T-helper 1 cell (primary cell): Measurements from ENCODE around the gene MALT1.
A peak's percentile ranks its signal among the peaks of the same experiment; 100 is the strongest.

Source experiments
- DNase-seq, 5 donors: peaks; one replicate each; pipeline ENCODE4 v3.0.0-alpha.2; 2012 to 2020

Gene MALT1

DNA sequence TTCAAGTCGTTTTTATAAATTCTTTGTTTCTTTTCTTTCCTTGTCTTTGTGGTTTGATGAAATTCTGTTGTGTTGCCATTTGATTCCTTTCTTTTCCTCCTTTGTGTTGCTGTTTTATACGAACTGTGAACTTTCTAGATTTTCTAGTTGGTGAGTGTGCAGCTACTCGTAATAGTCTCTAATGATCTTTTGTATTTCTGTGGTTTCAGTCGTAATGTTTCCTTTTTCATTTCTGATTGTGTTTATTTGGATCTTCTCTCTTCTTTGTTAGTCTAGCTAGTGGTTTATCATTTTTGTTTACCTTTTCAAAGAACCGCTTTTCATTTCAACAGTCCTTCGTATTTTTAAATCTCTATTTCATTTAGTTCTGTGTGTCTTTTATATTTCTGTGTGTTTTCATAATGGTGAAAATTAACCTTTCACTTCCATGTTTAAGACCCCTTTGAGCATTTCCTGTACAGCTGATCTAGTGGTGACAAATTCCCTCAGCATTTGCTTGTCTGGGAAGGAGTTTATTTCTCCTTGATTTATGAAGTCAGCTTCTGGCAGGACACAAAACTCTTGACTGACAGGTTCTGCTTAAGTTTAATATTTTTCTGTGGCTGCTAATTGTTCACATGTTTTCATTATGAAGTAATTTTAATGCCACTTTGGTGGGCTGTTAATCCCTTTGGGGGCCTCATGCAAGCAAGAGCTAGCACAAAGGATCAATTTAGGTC, 16.2 kb upstream of the MALT1 start:
- DNase-seq: no peak

DNA sequence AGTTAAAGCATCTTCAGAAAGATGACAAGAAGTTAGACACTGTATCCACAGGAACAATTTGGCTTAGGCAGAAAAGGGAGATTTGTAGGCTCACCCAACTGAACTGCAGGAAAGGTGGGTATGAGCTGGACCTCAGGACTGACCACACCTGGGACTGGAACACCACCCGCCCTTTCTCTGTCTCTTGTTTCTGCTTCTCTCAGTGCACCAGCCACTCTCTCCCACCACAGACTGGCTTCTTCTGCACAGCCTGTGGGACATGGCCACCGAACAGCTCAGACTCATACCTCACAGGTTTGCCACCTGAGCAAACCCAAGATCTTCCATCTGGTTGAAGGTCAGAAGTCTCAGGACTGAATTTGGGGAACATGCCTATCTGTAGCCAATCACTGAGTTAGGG, 14.2 kb upstream of the MALT1 start:
- DNase-seq: no peak

DNA sequence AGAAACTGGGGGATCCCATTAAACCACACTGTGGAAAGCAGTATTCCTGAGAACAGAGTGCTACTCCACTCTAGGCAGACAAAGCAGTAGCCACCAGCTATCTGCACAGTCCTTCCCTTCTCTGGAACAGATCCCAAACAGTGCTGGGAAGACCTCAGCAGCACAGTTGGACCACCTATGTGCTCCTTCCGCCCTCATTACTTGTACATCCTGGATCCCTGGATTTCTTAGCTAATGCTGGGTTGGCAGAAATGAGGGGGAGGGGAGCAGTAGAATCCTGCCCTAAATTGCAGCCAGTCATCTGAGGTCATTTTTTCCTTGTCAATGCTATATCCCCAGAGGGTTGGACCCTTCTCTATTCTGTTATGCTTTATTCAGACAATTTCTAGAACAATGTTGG, 13.8 kb upstream of the MALT1 start:
- no peak for DNase-seq

DNA sequence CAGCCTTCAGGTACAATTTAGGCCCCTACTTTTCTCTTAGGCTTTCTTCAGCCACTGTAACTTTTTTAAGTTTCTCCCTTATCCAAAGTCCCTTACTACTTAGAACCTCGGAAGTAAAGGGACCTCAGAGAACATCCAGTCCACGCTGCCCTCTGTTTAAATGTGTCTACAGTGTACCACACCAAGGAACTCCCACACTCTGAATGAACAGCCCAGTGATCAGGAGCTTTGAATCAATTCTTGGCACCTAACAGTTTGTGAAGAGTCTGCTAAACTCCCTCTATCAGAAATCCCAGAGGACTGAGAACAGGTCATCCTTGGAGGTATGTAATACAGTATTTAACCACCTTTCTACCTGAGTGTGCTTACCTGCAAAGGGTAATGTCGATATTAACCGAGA, 11.6 kb upstream of the MALT1 start:
- DNase-seq: no peak

DNA sequence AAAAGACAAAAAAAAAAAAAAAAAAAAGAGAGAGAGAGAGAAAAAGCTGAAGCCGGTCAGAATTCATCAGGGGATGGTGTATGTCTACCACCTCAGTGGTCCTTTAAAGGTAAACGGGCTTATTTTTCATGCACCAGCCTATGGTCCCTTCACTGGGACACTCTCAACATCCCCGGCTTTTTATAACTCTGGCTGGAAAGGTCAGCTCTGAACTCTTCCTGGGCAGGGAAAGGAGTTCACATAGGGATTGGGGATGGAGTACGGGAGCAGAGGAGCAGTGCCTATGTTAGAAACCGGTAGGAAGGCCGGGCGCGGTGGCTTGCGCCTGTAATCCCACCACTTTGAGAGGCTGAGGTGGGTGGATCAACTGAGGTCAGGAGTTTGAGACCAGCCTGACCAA, 10.3 kb upstream of the MALT1 start:
- no peak for DNase-seq

DNA sequence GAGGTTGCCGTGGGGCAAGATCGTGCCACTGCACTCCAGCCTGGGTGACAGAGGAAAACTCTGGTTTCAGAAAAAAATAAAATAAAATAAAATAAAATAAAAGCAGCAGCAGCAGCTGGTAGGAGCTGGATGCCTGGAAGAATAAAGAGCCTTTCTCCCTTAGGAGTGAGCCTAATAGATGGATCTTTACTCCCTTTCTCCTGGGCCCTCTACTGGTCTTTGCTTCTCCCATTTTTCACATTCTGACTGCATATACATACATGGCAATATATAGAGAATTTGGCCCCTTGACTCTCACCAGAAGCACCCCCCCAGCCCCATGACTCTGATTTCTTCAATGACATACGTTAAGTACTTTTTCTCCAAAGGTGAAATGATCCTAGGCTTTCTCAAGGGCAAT, 9.8 kb upstream of the MALT1 start:
- no peak for DNase-seq

DNA sequence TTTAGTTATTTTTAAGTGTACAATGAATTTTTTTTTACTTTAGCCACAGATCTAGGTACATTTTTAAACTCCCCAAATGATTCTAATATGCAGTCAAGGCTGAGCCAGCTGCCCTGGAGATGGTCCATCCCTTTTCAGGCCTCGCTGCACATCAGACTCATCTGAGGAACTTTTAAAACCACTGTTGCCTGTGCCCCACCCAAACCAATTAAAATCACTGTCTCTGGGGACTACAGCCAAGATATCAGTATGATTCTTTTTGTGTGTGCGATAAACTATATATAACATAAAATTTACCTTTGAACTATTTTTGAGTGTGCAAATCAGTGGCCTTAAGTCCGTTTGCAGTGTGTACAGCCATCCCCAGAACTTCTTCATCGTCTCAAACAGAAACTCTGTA, 9.1 kb upstream of the MALT1 start:
- DNase-seq: no peak

DNA sequence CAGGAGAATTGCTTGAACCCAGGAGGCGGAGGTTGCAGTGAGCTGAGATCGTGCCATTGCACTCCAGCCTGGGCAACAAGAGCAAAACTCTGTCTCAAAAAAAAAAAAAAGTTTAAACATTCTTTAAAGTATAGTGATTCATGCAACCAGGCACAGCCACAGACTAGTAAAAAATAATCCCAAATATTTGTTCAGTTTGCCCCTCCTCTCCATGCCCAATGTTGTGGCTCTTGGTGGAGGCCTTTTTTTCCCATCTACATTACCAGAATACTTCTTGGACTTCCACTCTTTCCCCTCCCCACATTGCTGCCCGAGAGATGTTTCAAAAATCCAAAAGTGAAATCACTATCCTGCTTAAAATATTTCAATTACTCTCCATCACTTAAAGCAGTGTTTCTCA, 5.1 kb upstream of the MALT1 start:
- DNase-seq: no peak

DNA sequence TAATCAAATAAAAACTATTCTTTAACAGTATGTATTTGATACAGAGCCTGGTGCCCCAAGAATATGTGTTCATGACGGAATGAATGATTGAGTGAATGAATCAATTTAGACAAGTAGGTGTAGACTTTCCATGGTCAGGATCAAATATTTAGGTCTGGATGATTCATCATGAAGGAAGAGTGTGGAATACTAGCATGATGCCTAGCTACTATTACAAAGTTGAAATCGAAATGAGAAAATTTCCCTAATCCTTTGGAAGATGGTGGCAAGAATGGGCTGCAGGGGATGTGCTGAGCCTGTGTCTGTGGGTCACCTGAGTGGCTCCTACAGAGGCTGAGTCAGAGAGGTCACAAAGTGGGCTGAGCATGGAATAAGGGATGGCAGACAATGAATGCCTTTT, 3.1 kb upstream of the MALT1 start:
- no peak for DNase-seq

DNA sequence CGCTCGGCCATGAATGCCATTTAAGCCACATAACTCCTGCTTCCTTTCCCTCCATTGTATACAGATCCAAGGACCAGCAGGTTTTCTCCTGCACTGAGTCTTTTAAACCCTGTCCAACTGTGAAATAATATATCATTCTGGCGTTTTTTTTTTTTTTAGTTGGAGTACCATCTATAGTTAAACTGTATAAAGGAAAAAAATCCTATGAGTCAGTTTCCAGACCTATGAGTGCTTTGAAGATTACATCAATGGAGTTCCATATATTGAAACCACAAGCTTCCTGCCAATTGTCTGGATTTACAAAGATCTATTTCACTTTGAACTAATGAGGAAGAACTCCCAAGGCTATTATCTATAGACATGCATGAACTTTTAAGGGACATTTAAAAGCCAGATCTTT, 2.4 kb upstream of the MALT1 start:
- no peak for DNase-seq

DNA sequence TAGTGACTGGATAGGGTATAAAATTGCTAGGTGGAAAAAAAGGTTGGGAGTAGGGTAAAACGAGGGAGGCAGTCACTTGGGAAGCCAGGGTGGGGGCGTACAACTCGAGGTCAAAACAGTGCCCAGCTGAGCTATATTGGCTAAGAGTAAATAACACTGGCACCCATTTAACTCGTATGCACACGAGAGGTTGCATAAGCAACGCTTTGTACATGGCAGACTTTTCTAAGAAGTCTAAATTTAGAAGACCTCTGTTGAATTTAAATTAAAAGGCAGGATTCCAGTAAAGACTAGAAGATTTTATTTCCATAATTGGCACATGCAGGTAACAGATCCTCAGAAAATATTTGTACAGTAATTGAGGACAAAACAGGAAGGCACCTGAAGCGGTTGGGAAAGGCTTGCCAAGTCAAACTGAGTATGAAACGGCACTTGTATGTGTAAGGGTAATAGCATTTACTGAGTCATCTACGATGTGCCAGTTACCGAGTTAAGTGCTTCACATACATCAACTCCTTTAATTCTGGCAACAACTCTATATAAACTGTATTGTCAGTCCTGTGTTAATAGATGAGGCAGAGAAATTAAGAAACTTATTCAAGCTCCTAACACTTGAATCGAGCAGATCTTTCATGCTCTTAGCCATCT, 1.4 kb upstream of the MALT1 start:
- DNase-seq: peak in 1 of 5 donors; percentile 67

DNA sequence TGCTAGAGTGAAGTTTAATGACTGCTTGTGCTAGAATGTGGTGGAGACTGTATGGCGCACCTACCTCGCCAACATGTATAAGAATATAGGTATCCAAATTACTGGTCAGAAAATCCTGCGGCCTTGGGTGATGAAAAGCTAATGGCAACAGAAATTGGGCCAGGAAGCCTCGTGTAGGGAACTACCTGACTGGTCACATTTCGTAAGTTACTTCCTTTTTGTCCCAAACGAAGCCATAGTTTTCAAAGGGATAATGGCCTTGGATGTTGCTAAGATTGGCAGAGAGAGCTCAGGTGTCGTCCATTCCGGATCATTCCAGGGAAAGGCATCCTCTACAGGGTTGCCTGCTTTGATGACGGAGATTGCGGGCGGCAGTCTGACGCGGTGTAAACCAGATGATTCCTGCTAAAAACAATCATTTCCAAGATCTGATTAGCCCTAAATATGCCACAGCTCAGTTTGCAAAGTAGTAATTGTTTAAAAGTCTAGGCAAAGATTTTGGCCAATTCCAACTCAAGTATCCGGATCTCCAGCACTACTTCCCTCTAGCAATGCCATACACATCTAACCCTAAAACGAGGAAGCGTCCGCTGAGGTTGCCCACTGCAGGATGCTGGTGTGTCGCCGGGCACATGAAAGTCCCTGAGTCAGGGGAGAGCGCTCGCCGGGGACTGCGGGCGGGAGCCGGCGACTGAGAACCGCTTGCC, 708 bp upstream of the MALT1 start:
- DNase-seq: no peak

DNA sequence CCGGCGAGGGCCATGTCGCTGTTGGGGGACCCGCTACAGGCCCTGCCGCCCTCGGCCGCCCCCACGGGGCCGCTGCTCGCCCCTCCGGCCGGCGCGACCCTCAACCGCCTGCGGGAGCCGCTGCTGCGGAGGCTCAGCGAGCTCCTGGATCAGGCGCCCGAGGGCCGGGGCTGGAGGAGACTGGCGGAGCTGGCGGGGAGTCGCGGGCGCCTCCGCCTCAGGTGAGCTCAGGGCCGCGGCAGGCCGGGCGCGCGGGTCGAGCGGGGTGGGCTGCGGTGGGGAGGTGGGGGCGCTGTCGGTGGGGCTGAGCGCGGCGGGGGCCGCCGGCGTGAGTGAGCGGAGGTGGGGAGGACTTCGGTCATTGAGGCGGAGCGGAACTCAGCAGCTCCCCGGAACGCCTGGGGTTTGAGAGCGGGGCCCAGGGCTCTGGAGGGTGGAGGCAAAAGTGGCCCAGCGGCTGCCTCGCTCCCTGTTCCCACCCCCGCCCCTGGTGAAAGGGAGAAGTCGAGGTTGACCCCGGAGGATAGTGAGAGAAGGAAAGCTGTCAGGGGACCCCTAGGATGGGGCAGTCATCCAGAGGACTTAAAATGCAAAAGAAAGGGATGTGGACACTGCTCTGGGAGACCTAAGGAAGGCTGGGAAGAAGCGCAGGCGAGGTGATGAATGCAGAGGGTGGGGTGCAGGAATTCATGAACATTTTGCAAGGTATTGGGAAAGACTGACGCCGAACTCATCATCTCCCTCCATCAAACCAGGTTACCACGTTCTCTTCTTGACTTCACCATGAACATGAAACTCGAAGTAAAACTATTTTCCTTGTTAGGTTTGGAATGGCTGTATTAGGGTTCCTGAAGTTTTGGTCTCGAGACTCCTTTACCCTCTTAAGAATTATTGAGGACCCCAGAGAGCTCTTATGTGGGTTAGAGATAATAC, 633 bp downstream of the MALT1 start:
- DNase-seq: peak in 4 of 5 donors; percentile 38 to 60 (median 46)

DNA sequence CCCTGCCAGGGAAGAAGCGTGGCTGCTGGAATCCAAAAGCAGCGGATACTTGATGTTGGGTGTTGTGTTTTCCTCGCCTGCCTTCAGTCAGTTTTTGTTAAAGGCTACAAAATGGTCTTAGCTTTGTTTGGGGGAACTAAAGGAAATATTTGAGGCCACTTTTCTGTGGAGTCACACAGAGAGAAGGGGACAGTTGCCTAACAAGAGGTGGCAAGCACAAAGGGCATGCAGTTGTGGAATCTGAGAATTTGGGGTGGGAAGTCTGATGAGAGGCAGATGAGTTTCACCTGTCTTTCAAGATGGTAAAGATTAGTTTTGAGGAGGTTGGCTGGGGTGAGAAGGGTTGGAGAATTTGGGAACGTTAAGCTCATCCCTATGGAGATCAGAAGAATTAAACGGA, 2.9 kb downstream of the MALT1 start:
- no peak for DNase-seq

DNA sequence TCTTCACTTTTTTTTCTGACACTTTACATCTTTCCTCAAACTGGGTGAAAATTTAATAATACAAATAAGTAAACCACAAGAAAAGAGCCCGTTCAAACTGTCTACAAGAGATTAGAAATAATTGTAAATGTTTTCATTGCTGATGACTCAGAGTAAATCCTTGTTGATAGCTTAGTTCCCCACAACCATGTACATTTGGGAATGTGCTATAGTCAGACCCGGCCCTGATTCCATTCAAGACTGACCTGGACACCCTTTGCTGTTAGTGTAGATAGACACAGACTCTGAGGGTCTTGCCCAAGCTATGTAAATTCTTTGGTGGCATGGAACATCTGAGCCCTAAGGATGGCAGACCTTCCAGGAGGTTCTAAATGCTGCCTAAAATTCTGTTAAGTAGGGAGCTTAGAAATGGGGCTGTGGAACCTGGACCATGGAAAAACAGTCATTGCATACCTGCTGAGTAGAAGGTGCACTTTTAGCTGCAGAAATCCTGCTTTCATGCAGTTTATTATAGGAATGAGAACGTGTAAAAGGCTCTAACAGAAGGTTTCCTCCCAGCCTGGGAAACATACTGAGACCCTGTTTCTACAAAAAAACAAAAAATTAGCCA, 3.7 kb downstream of the MALT1 start:
- no peak for DNase-seq

DNA sequence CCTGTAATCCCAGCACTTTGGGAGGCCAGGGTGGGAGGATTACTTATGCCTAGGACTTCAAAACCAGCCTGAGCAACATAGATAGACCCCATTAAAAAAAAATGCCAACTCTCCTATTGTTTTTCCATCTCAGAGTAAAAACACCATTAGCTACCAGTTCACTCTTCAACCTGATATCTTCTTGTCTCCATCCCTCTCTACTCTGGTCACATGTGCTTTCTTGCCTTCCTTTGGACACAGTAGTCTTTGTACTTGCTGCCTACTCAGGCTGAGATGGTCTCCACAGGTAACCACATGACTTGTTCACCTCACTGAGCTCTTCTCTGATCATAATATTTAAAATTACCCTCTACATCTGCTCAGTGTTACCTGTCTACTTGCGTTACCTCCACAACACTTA, 5.0 kb downstream of the MALT1 start:
- DNase-seq: no peak

DNA sequence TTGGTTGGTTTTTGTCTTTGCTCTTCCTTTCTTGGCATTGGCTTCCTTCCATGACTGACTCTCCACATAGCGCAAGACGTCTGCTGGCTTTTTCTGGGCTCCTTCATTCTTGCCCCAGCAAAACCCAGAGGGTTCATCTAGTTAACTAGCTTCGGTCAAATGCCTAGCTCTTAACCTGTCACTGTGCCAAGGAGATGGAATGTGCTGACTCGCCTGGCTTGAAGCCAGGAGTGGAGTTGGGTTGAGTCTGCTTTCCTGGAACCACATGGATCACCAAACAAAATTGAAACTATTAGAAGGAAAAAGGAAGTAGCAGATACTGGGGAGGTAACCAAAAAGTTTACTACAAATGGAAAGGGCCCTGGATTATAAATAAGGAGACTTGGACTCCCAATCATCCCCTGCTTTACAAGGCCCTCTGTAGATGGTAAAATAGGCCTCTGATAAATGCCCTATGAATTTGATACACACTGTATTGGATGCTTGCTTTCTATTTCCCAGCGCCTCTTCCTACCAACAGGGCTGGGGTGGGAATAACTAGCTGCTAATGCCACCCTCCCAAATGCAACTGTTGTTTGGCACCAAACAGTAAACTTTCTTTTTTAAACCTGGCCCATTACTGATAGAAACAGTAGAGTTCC, 11.3 kb downstream of the MALT1 start:
- DNase-seq: no peak

DNA sequence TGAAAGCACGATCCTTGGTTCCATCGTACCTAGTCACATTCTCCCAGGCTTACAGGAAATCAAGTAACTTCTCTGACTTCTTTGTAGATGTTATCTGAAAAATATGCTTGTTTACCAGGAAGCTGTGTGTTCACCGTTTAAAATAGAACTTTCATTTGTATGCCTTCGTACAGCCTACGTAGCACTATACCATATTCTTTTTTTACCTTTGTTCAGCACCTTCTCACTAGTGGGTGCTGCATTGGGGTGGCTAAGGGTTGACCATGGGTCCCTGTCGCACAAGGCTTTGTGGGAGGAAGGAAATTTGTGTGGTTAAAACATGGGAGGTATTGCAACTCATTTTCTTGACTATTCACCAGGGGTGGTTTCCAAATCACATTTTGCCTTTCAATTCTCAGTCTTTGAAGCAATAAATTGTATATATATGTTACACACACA, 16.6 kb downstream of the MALT1 start:
- DNase-seq: peak; percentile 44 to 90 (median 57)

DNA sequence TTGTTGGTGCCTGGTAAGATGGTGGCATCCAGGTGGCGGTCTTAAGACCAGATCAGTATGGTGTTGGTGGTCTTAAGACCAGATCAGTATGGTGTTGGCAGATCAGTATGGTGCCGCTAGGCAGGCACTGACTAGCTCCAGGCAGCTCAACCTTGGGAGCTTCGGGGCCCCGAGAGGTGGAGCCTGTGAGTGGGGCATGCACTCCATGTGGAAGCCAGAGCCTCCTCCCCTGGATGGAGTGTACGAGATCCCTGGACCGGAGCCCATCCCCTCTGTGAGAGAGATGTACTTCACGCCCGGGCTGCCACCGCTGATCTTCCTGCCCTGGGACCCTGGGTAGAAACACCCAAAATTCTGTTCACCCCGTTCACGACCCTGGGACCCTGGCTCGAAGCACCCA, 19.0 kb downstream of the MALT1 start:
- DNase-seq: no peak

DNA sequence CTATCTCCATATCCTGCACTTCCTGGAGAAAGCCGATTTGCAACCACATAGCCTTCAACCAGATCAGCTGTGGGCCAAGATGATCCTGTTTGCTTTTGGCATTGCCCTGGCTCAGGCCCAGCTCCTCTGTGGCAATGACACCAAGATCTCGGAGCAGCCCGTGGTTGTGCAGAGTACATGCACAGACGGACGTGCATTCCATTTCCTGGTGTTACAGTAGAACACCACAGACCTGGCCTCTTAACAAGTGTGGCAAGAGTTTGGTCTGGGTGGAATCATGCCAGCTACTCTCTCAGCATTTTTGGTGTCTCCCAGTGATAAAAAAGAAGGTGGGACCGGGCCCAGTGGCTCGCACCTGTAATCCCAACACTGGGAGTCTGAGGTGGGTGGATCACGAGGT, 20.0 kb downstream of the MALT1 start:
- DNase-seq: no peak

DNA sequence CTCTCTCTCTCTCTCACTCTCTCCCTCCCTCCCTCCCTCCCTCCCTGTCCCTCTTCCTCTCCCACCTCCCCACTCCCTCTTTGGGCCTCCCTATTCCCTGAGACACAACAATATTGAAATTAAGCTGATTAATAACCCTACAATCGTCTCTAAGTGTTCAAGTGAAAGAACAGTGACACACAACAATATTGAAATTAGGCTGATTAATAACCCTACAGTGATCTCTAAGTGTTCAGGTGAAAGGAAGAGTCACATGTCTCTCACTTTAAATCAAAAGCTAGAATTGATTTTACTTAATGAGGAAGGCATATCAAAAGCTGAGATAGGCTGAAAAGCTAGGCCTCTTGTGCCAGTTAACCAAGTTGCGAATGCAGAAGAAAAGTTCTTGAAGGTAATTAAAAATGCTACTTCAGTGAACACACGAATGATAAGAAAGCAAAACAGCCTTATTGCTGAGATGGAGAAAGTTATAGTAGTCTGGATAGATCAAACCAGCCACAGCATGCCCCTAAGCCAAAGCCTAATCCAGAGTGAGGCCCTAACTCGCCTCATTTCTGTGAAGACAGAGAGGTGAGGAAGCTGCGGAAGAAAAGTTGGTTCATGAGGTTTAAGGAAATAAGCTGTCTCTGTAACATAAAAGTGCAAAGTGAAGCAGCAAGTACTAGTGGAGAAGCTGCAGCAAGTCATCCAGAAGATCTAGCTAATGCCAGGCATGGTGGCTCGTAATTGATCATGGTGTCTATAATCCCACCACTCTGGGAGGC, 21.3 kb downstream of the MALT1 start:
- peak in 1 of 5 donors; percentile 63 for DNase-seq
